HepG2 (cell line): ENCODE data around the gene ZNF888. TPM values are rescaled to one million over a fixed set of nuclear protein-coding genes. Genes with fewer than 3 reads are reported as not detected.

Experiments
- CBX2 ChIP-seq, 2 experiments: fragments of 200-600 bp in 1 of 2; sonication (generic); formaldehyde crosslinking in 1 of 2; IDR thresholded peaks; 2 replicates each; pipeline versions ENCODE4 v1.7.0 to v1.8.1; 2018 to 2022; ENCODE audit warnings: low read depth in 2 of 2, low read length in 1 of 2, mild to moderate bottlenecking in 1 of 2, missing genetic modification reagents in 1 of 2
- CENPBD1 ChIP-seq: sonication (generic); formaldehyde crosslinking; IDR thresholded peaks from 2 replicates; pipeline ENCODE4 v1.8.0; 2022; ENCODE audit warnings: missing genetic modification reagents, low read depth, mild to moderate bottlenecking, borderline replicate concordance
- CENPT ChIP-seq: sonication (generic); formaldehyde crosslinking; IDR thresholded peaks from 2 replicates; pipeline ENCODE4 v1.8.0; 2022; ENCODE audit warnings: low read depth, mild to moderate bottlenecking, moderate library complexity, missing genetic modification reagents
- CHD4 ChIP-seq: fragments of 200-600 bp; sonication (generic); IDR thresholded peaks from 2 replicates; pipeline ENCODE4 v1.7.0; 2017; ENCODE audit warnings: mild to moderate bottlenecking, low read length, borderline replicate concordance
- CTCF ChIP-seq: sonication (generic); formaldehyde crosslinking; IDR thresholded peaks from 2 replicates; pipeline ENCODE4 v1.5.0; 2020; ENCODE audit warnings: mild to moderate bottlenecking, missing genetic modification reagents, moderate library complexity
- GLI4 ChIP-seq: sonication (generic); formaldehyde crosslinking; IDR thresholded peaks from 2 replicates; pipeline ENCODE4 v1.5.1; 2020; ENCODE audit warnings: missing genetic modification reagents, mild to moderate bottlenecking, moderate library complexity, borderline replicate concordance
- HMGA1 ChIP-seq: sonication (generic); formaldehyde crosslinking; conservative IDR thresholded peaks from 2 replicates; pipeline ENCODE4 v1.4.0; 2020; ENCODE audit warnings: missing genetic modification reagents
- IKZF1 ChIP-seq: fragments of 450-650 bp; IDR thresholded peaks from 2 replicates; pipeline ENCODE4 v1.7.1; 2016
- JUND ChIP-seq: sonication (generic); formaldehyde crosslinking; IDR thresholded peaks from 2 replicates; pipeline ENCODE4 v1.8.0; 2022; ENCODE audit warnings: mild to moderate bottlenecking, missing genetic modification reagents
- KAT2B ChIP-seq: fragments of 150-350 bp; IDR thresholded peaks from 2 replicates; pipeline ENCODE4 v1.6.1; 2014; ENCODE audit warnings: low read depth, low read length, borderline replicate concordance
- LRRFIP1 ChIP-seq: sonication (generic); formaldehyde crosslinking; conservative IDR thresholded peaks from 2 replicates; pipeline ENCODE4 v1.4.0; 2020; ENCODE audit warnings: missing genetic modification reagents
- POGK ChIP-seq: sonication (generic); formaldehyde crosslinking; conservative IDR thresholded peaks from 2 replicates; pipeline ENCODE4 v1.8.0; 2022; ENCODE audit warnings: mild to moderate bottlenecking, moderate library complexity, missing genetic modification reagents
- POLR2AphosphoS5 ChIP-seq: IDR thresholded peaks from 2 replicates; pipeline ENCODE4 v1.6.1; 2012; ENCODE audit warnings: low read depth, low read length
- STAG1 ChIP-seq: sonication (generic); formaldehyde crosslinking; IDR thresholded peaks from 2 replicates; pipeline ENCODE4 v1.4.0; 2020; ENCODE audit warnings: missing genetic modification reagents
- ZNF230 ChIP-seq: sonication (generic); formaldehyde crosslinking; IDR thresholded peaks from 2 replicates; pipeline ENCODE4 v1.4.0; 2020; ENCODE audit warnings: mild to moderate bottlenecking, missing genetic modification reagents
- ZNF513 ChIP-seq: sonication (generic); formaldehyde crosslinking; conservative IDR thresholded peaks from 2 replicates; pipeline ENCODE4 v1.5.0; 2020; ENCODE audit warnings: missing genetic modification reagents
- ZSCAN20 ChIP-seq: sonication (generic); formaldehyde crosslinking; IDR thresholded peaks from 2 replicates; pipeline ENCODE4 v1.4.0; 2020; ENCODE audit warnings: missing genetic modification reagents, mild to moderate bottlenecking, borderline replicate concordance
- ZUFSP ChIP-seq: sonication (generic); formaldehyde crosslinking; IDR thresholded peaks from 2 replicates; pipeline ENCODE4 v1.9.0; 2021; ENCODE audit warnings: missing genetic modification reagents, mild to moderate bottlenecking, borderline replicate concordance
- polyA plus RNA-seq, 8 experiments: library from polyadenylated mRNA; depleted of rRNA in 3 of 8; stranded (reverse) in 7 of 8; unstranded in 1 of 8; fragments of >200 nt; fragmentation: Illumina TruSeq in 4 of 8; extraction: Trizol in 4 of 8; gene quantifications; 2 replicates each; pipeline versions ENCODE4 v1.2.1 to v1.2.3, GENCODE V29; 2011 to 2016; ENCODE audit warnings: low read depth in 4 of 8, missing spikeins in 1 of 8, mixed read lengths in 1 of 8; ENCODE audit not compliant: insufficient read depth in 1 of 8
- total RNA-seq, 5 experiments: library from RNA; depleted of rRNA; stranded (reverse); fragments of >200 nt; fragmentation: Illumina TruSeq; extraction: Trizol; gene quantifications; 2 replicates each; pipeline ENCODE4 v1.2.3, GENCODE V29; 2016; ENCODE audit warnings: low read depth in 1 of 5

Gene ZNF888
- total and polyA plus RNA-seq, 2 of the 13 experiments (the other 11 are each of a cell fraction or from before 2014, with no cell fraction given): 1.7 to 7.6 TPM

- TF ChIP-seq CHD4 (no peak), STAG1 (CRISPR knock-in tag) (peak; percentile 10; the same call in 1 of the 2 replicates), POLR2AphosphoS5 (no peak), IKZF1 (no peak), ZNF230 (CRISPR knock-in tag) (peak; percentile 100), ZUFSP (no peak), HMGA1 (CRISPR knock-in tag) (no peak), ZNF513 (CRISPR knock-in tag) (no peak), KAT2B (no peak), CTCF (CRISPR knock-in tag) (peak; percentile 22; the same call in 1 of the 2 replicates), ZSCAN20 (CRISPR knock-in tag) (no peak), JUND (CRISPR knock-in tag) (no peak), CENPT (CRISPR knock-in tag) (no peak), CENPBD1 (CRISPR knock-in tag) (no peak), LRRFIP1 (CRISPR knock-in tag) (no peak), CBX2 (IDR thresholded peaks at IDR 0.05; ENCODE audit: low read depth, low read length) (no peak), CBX2 (CRISPR knock-in tag; IDR thresholded peaks at IDR 0.05; ENCODE audit: low read depth) (no peak), POGK (CRISPR knock-in tag) (no peak), GLI4 (no peak)
Measured at GRCh38 chr19:52963247-52963618, 40.0 kb upstream of the ZNF888 start (continued).
